DOHH2 (cell line): ENCODE measurements around the gene ZNF787.

Experiments
- CTCF ChIP-seq: fragments of 200-600 bp; sonication (generic); IDR thresholded peaks from one replicate; pipeline ENCODE4 v1.5.1; 2014; ENCODE audit warnings: antibody characterized with exemption, mild to moderate bottlenecking, low read depth, low read length; ENCODE audit not compliant: poor library complexity, severe bottlenecking
- EZH2phosphoT487 ChIP-seq: fragments of 200-600 bp; sonication (generic); IDR thresholded peaks from 2 replicates; pipeline ENCODE4 v1.6.1; 2017; ENCODE audit warnings: borderline replicate concordance, mild to moderate bottlenecking, antibody characterized with exemption, low read length, moderate library complexity, mixed read lengths

GRCh38 chr19:56149656-56150038 lies 28.6 kb upstream of the ZNF787 start:
- no peak for TF ChIP-seq EZH2phosphoT487
- no peak for TF ChIP-seq CTCF
